ENCODE data around the gene GCGR. TPM values are rescaled to one million over a fixed set of nuclear protein-coding genes. Genes with fewer than 3 reads are reported as not detected.
A peak's percentile ranks its signal among the peaks of the same experiment; 100 is the strongest.

Gene GCGR
- total and polyA plus RNA-seq, 2 of the 13 experiments (the other 11 are each of a cell fraction or from before 2014, with no cell fraction given), result 0.04 to 0.13 TPM

- peaks cover 77% of the 10 kb centered on the region for H3K4me1 ChIP-seq (ENCODE audit: insufficient read depth, low read length)
- no peak overlapping the region for H2AFZ ChIP-seq (ENCODE audit: low read length)
- peak; percentile 100 for DNase-seq (ENCODE audit: low spot score)
- intact Hi-C loops (cut with micrococcal nuclease; ENCODE audit: unreplicated experiment) (loop anchor here (5.0 kb wide), 1 partner anchor 39 kb away; no protein-coding TSS in a partner anchor), in situ Hi-C loops (cut with HindIII; ENCODE audit: extremely low pct_ligation_motif_present, low pct_unique_long_range_greater_than_20kb) (no loop called here)
- peak overlapping the region; percentile 78 for H3K4me2 ChIP-seq (ENCODE audit: low read depth, low read length)
- H3K36me3 ChIP-seq (replicated peaks in 1 of 2; ENCODE audit: control insufficient read depth in 1 of 2, insufficient read depth in 2 of 2, low read length in 2 of 2), result peaks cover 18 to 47% of the 10 kb centered on the region in 2 experiments
- ChIA-PET CTCF (ENCODE audit: low intra/inter-chr PET ratio, low total read pairs) (interaction anchor here (1.2 kb wide), 1 partner anchor 128 kb away, joined by 3 read pairs; no protein-coding TSS in a partner anchor), POLR2A (interaction anchor here (0.5 to 3.7 kb wide), 44 partner anchors 9 to 276 kb away, joined by 3 to 40 read pairs (median 5); partner anchors contain the start of genes ARHGDIA, ARL16, CENPX and DCXR)
- H3K9ac ChIP-seq (ENCODE audit: insufficient read depth, low read depth, low read length), result peak overlapping the region; percentile 97
- peaks cover 74% of the 10 kb centered on the region for H3K79me2 ChIP-seq (ENCODE audit: insufficient read depth, low read length)
- TSS peak; percentile 71 for BruUV-seq (replicated peaks)
- H4K20me1 ChIP-seq (ENCODE audit: insufficient read depth, low read length), result peaks cover 44% of the 10 kb centered on the region
- peak overlapping the region; percentile 83 to 91 (median 86) for H3K4me3 ChIP-seq (replicated peaks in 1 of 3; ENCODE audit: insufficient read depth in 1 of 3, low read depth in 2 of 3, low read length in 3 of 3)
- WGBS (ENCODE audit: low lambda C conversion rate), result 1% methylated on average over 59 of the region's 74 CpGs
- FAIRE-seq, result peak; percentile 99
- H3K27ac ChIP-seq (ENCODE audit: extremely low read length, insufficient read depth, low read length), result peak overlapping the region; percentile 94
- H3K27me3 ChIP-seq (ENCODE audit: control insufficient read depth in 1 of 2, insufficient read depth in 2 of 2, low read length in 2 of 2), result no peaks in the 10 kb centered on the region; a peak in 1 of 5 replicates
- peak; percentile 89 for ATAC-seq
- no peaks in the 10 kb centered on the region for H3K9me3 ChIP-seq (ENCODE audit: low read length)
- TF ChIP-seq TBP (CRISPR knock-in tag; IDR thresholded peaks at IDR 0.05) (0 out of 2 replicates have a peak, but pooled peaks have one; percentile 48), ZFP37 (CRISPR knock-in tag; IDR thresholded peaks at IDR 0.05; ENCODE audit: borderline replicate concordance) (peak; percentile 66; the same call in 1 of the 2 replicates), GZF1 (CRISPR knock-in tag; IDR thresholded peaks at IDR 0.05) (peak; percentile 54; the same call in 1 of the 2 replicates), ZNF792 (CRISPR knock-in tag; IDR thresholded peaks at IDR 0.05) (peak; percentile 78), ZNF556 (CRISPR knock-in tag; IDR thresholded peaks at IDR 0.05; ENCODE audit: borderline replicate concordance) (no peak), ZNF614 (CRISPR knock-in tag; IDR thresholded peaks at IDR 0.05; ENCODE audit: borderline replicate concordance) (peak; percentile 58; the same call in 1 of the 2 replicates), ZNF577 (CRISPR knock-in tag; IDR thresholded peaks at IDR 0.05; ENCODE audit: borderline replicate concordance, low read depth) (no peak), ARID3A (IDR thresholded peaks at IDR 0.05; ENCODE audit: low read depth, low read length) (no peak), ZNF567 (CRISPR knock-in tag; IDR thresholded peaks at IDR 0.05; ENCODE audit: borderline replicate concordance) (peak; percentile 92; the same call in 1 of the 2 replicates), POLR2AphosphoS2 (IDR thresholded peaks at IDR 0.05; ENCODE audit: low read depth, low read length) (peak; percentile 82; the same call in 1 of the 2 replicates), MYC (CRISPR knock-in tag; IDR thresholded peaks at IDR 0.05; ENCODE audit: borderline replicate concordance) (peak; percentile 99), MATR3 (CRISPR knock-in tag; IDR thresholded peaks at IDR 0.05) (no peak), YEATS2 (CRISPR knock-in tag; IDR thresholded peaks at IDR 0.05; ENCODE audit: borderline replicate concordance) (peak; percentile 99; the same call in 1 of the 2 replicates), SMC3 (IDR thresholded peaks at IDR 0.05; ENCODE audit: low read length) (no peak), ZNF34 (CRISPR knock-in tag; IDR thresholded peaks at IDR 0.05; ENCODE audit: borderline replicate concordance) (0 out of 2 replicates have a peak, but pooled peaks have one; percentile 22), KDM5B (CRISPR knock-in tag; IDR thresholded peaks at IDR 0.05; ENCODE audit: borderline replicate concordance) (peak; percentile 98), ZNF879 (CRISPR knock-in tag; IDR thresholded peaks at IDR 0.05) (peak; percentile 56), ZNF746 (CRISPR knock-in tag; IDR thresholded peaks at IDR 0.05) (no peak; the same call in 1 of the 2 replicates), SOX13 (IDR thresholded peaks at IDR 0.05) (no peak), SOX13 (CRISPR knock-in tag; conservative IDR thresholded peaks at IDR 0.05 in 1 of 2, IDR thresholded peaks at IDR 0.05 in 1 of 2) (peak in 1 of 2 experiments; percentile 54; a peak in 3 of 4 replicates), ZBTB3 (CRISPR knock-in tag; IDR thresholded peaks at IDR 0.05; ENCODE audit: borderline replicate concordance, low read depth) (peak; percentile 69; the same call in 1 of the 2 replicates), ZMYM2 (CRISPR knock-in tag; IDR thresholded peaks at IDR 0.05) (peak; percentile 84), MTA1 (CRISPR knock-in tag; IDR thresholded peaks at IDR 0.05; ENCODE audit: borderline replicate concordance) (peak; percentile 56; the same call in 1 of the 2 replicates), ZNF232 (CRISPR knock-in tag; IDR thresholded peaks at IDR 0.05; ENCODE audit: borderline replicate concordance) (peak; percentile 80)
Measured at GRCh38 chr17:81860756-81861568, 57.0 kb downstream of the GCGR start.

Data from HepG2 (cell line).